Kidney epithelial cell (primary cell): ENCODE results near the gene SECTM1. TPM values are rescaled to one million over a fixed set of nuclear protein-coding genes. Genes with fewer than 3 reads are reported as not detected.
"Not testable (repeated sequence)": the region's sequence is repeated elsewhere in the genome, so short reads cannot be mapped to it uniquely, and the experiment has no call there.

Experiments
- DNase-seq: peaks from one replicate; pipeline ENCODE4 v3.0.0-alpha.2; 2010; ENCODE audit warnings: low read depth
- H3K27me3 ChIP-seq: 2 replicates; pipeline ENCODE4 v1.6.0; 2011; ENCODE audit warnings: low read length; ENCODE audit not compliant: control insufficient read depth, insufficient read depth
- H3K36me3 ChIP-seq: 2 replicates; pipeline ENCODE4 v1.5.1; 2011; ENCODE audit warnings: low read length; ENCODE audit not compliant: control insufficient read depth, insufficient read depth
- H3K4me3 ChIP-seq: 2 replicates; pipeline ENCODE4 v1.5.1; 2011; ENCODE audit warnings: low read depth, mild to moderate bottlenecking, control low read depth, low read length
- CTCF ChIP-seq: IDR thresholded peaks from 2 replicates; pipeline ENCODE4 v1.5.1; 2011; ENCODE audit warnings: mild to moderate bottlenecking, moderate library complexity, low read length, control low read depth, inconsistent platforms; ENCODE audit not compliant: insufficient read depth, poor library complexity, severe bottlenecking
- total RNA-seq: library from RNA; depleted of rRNA; stranded (reverse); fragments of >200 nt; gene quantifications from 2 replicates; pipeline ENCODE4 v1.2.3, GENCODE V29; 2015

SECTM1 gene
- total RNA-seq, 1 donor from 2014 or later, result not detected

DNA sequence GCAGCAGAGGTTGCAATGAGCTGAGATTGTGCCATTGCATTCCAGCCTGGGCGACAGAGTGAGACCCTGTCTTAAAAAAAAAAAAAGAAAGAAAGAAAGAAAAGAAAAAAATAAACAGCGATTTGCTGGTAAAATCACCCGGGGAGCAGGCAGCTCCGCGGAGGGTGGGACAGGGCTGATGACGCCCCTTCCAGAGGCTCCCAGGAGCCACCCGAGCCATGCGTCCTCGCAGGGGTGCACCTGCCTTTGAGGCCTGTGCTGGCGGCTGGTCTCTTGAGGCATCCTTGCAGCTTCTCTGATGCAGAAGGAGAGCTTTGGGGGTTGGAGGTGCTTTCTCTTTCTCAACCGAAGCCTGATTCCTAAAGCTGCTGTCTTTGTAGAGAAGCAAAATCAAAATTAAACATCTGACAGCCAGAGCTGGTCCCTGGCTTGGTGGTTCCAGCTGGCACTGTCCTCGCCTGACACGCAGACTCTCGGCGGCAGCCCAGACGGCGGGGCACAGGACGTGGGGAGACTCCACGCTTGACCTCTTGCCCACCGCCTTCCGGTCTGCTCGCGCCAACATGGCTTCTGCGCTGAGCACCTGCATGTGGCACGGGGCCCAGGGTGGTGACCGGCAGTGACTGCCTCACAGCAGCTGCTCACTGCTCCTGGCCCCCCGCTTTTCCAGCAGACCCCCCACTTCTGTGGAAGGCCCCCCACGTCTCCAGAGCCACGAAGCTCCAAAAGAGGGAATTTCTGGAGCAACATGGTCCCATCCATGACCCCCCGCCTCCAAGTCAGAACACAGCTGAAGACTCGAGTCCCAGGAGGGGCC is 44.6 kb upstream of the SECTM1 start:
- no peak for DNase-seq
- Histone ChIP-seq H3K27me3 (peaks cover 55% of the 10 kb centered on the region), H3K36me3 (no peaks in the 10 kb centered on the region), H3K4me3 (no peak overlapping the region)
- no peak for TF ChIP-seq CTCF

DNA sequence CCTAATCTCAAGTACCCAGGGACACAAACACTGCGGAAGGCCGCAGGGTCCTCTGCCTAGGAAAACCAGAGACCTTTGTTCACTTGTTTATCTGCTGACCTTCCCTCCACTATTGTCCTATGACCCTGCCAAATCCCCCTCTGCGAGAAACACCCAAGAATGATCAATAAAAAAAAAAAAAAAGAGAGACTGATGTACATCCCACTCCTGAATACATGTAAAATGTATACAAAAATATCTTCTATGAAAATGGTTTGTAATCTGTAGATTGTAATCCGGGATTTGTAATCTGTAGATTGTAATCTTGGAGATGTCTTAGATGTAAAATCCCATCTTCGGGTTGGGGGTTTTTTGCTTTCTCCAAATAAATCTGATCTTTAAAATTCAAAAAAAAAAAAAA is 43.7 kb upstream of the SECTM1 start:
- not testable (repeated sequence) for DNase-seq, H3K4me3 ChIP-seq, H3K36me3 ChIP-seq
- peaks cover 56% of the 10 kb centered on the region for H3K27me3 ChIP-seq

GRCh38 chr17:82376042-82376730 is 42.6 kb upstream of the SECTM1 start:
- no peak for DNase-seq
- no peak overlapping the region for H3K4me3 ChIP-seq
- no peaks in the 10 kb centered on the region for H3K36me3 ChIP-seq
- peaks cover 62% of the 10 kb centered on the region for H3K27me3 ChIP-seq
- no peak for TF ChIP-seq CTCF

DNA sequence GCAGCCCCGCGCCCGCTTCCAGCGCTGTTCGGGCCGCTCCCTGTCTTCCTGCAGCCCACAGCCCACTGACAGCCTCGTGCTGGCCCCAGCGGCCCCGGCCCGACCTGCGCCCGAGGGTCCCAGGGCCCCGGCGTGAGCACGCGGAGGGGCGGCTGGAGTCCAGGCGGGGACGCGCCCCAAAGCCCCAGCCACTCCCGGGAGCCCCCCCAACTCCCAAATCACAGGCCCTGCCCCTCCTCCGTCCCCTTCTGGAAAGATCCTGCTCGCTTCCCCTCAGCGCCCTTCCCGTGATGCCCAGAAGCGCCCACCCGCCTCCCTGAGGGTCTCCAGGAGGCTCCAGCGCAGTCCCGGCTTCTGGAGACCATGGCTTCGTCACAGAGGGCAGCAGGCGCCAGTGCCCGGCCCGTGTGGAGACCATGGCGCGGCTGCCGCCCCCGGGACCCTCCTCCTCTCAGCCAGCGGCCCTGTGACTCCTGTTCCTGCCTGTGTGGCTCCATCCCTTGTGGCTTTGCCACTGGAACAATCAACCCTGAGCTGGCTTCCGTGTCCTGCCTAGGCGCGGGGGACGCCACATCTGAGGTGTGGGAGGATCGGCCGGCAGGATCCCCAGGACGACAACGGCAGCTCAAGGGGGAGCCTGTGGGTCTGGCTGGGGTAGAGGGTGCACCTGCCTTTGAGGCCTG is 41.9 kb upstream of the SECTM1 start:
- TF ChIP-seq CTCF, result no peak
- Histone ChIP-seq H3K36me3 (no peaks in the 10 kb centered on the region), H3K4me3 (no peak overlapping the region), H3K27me3 (peaks cover 65% of the 10 kb centered on the region)
- DNase-seq, result no peak

GRCh38 chr17:82374626-82375331 is 41.2 kb upstream of the SECTM1 start:
- no peak for DNase-seq
- Histone ChIP-seq H3K36me3 (no peaks in the 10 kb centered on the region), H3K27me3 (peaks cover 67% of the 10 kb centered on the region), H3K4me3 (no peak overlapping the region)
- TF ChIP-seq CTCF, result no peak
